Measurements from ENCODE around the gene PTPRE.
A peak's percentile ranks its signal among the peaks of the same experiment; 100 is the strongest.

Gene PTPRE

DNA sequence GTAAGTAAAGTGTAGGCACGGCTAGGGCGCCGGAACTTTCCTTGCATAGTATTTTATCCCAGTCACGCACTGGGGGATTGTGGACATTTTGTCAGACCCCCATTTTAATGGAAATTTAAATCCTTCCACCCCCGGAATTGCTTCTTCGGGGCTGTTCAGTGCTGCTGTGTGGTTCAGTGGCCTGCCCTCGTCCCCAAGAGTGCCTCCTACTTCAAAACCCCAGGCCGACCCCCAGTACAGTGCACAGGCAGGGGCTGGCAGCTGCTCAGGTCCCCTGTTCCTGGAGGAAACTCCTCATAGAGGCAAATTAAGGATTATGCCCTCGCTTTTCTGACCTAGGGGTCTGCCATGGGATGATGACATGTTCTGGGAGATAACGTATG, 94.5 kb downstream of the PTPRE start:
- H3K4me1 ChIP-seq (ENCODE audit: insufficient read depth, low read length), result no peaks in the 10 kb centered on the region
- H3K9ac ChIP-seq (ENCODE audit: low read length), result no peak overlapping the region
- H3K36me3 ChIP-seq (ENCODE audit: insufficient read depth, low read length), result no peaks in the 10 kb centered on the region
- no peaks in the 10 kb centered on the region for H3K9me3 ChIP-seq (ENCODE audit: low read length)
- H3K27ac ChIP-seq (ENCODE audit: low read depth, low read length), result no peak overlapping the region
- H3K4me3 ChIP-seq (ENCODE audit: low read depth in 1 of 2, low read length in 2 of 2), result no peak overlapping the region
- no peaks in the 10 kb centered on the region for H3K27me3 ChIP-seq (ENCODE audit: control insufficient read depth in 1 of 2, insufficient read depth in 2 of 2, low read length in 2 of 2)

DNA sequence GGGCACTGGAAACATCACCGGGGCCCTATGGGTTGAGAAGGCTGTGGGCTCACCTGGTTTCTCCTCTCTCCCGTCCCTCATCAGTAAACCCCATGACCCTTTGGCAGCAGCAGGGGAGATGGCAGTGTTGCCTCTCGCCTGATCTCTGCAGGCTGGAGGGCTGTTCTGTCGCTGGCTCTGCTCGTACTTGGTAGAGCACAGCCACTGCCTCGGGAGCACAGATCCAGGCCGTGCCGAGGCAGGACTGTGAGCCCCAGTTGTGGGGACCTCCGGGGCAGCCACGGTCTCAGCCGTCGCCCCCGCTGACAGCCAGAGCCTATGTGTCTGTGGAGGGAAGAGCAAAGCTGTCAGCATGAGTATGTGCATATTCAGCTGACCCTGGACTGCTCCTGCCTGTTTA, 94.9 kb downstream of the PTPRE start:
- no peaks in the 10 kb centered on the region for H3K4me1 ChIP-seq (ENCODE audit: insufficient read depth, low read length)
- no peaks in the 10 kb centered on the region for H3K27me3 ChIP-seq (ENCODE audit: control insufficient read depth in 1 of 2, insufficient read depth in 2 of 2, low read length in 2 of 2)
- H3K9ac ChIP-seq (ENCODE audit: low read length), result no peak overlapping the region
- H3K4me3 ChIP-seq (ENCODE audit: low read depth in 1 of 2, low read length in 2 of 2), result no peak overlapping the region
- H3K36me3 ChIP-seq (ENCODE audit: insufficient read depth, low read length), result no peaks in the 10 kb centered on the region
- H3K9me3 ChIP-seq (ENCODE audit: low read length), result no peaks in the 10 kb centered on the region
- H3K27ac ChIP-seq (ENCODE audit: low read depth, low read length), result no peak overlapping the region

DNA sequence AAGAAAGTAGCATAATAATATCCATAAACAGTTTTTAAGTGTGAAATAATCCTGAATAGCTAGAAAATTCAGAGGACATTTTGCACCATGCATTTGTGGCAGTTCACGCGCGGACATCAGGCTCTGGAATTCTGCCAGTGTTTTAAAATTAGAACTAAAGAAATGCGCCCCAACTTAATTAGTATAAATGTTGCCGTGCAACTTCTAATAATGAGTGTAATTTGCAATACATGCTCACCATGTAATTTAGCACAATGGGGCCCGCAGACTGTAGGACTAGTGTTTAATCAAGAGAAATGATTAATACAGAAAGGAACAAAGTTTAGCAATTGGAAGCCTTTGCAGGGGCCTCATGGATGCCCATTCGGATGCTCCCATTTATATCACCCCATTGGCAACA, 96.6 kb downstream of the PTPRE start:
- Histone ChIP-seq H3K9me3 (ENCODE audit: low read length) (no peaks in the 10 kb centered on the region), H3K27me3 (ENCODE audit: control insufficient read depth in 1 of 2, insufficient read depth in 2 of 2, low read length in 2 of 2) (no peaks in the 10 kb centered on the region), H3K4me3 (ENCODE audit: low read depth in 1 of 2, low read length in 2 of 2) (no peak overlapping the region), H3K4me1 (ENCODE audit: insufficient read depth, low read length) (no peaks in the 10 kb centered on the region), H3K36me3 (ENCODE audit: insufficient read depth, low read length) (no peaks in the 10 kb centered on the region), H3K9ac (ENCODE audit: low read length) (no peak overlapping the region), H3K27ac (ENCODE audit: low read depth, low read length) (no peak overlapping the region)

DNA sequence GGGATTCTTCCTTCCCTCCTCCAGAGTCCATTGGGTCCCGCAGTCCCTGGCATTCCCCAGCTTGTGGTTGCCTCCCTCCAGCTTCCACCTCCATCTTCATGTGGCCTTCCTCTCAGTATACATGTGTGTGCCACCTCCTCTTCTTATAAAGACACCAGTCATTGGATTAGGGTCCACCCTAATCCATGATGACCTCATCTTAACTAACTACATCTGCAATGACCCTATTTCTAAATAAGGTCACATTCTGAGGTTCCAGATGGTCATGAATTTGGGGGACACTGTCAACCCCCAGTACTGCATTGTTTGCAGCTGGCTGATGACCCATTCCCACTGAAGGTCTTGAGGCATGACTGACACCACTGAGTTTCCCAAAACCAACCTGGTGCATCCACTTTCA, 99.0 kb downstream of the PTPRE start:
- no peaks in the 10 kb centered on the region for H3K9me3 ChIP-seq (ENCODE audit: low read length)

DNA sequence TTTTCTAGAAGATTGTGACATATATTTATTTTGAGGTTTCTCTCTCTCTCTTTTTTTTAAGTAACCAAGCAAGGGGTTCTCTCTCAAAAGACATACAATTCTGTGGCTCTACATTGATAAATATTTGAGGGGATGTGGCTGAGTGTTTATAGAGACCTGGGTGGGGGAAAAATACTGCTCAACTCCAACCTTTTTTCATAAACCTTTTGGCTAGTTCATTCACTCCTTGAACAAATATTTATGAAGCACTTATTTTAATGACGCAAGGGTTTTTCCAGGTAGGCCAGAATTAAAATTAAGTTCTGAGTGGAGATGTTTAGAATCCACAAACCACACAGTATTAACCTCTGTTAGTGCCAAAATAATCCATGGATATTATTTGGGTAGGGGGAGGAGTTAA, 100.2 kb downstream of the PTPRE start:
- Histone ChIP-seq H3K27ac (ENCODE audit: low read depth, low read length) (no peak overlapping the region), H3K27me3 (ENCODE audit: control insufficient read depth in 1 of 2, insufficient read depth in 2 of 2, low read length in 2 of 2) (peaks cover 0 to 4% of the 10 kb centered on the region in 2 donors), H3K9ac (ENCODE audit: low read length) (no peak overlapping the region), H3K9me3 (ENCODE audit: low read length) (no peaks in the 10 kb centered on the region), H3K4me1 (ENCODE audit: insufficient read depth, low read length) (peaks cover 5% of the 10 kb centered on the region), H3K36me3 (ENCODE audit: insufficient read depth, low read length) (no peaks in the 10 kb centered on the region), H3K4me3 (ENCODE audit: low read depth in 1 of 2, low read length in 2 of 2) (no peak overlapping the region)

More for the DNA sequence above, 99.0 kb downstream of the PTPRE start:
- Histone ChIP-seq H3K4me3 (ENCODE audit: low read depth in 1 of 2, low read length in 2 of 2) (no peak overlapping the region), H3K27me3 (ENCODE audit: control insufficient read depth in 1 of 2, insufficient read depth in 2 of 2, low read length in 2 of 2) (no peaks in the 10 kb centered on the region), H3K36me3 (ENCODE audit: insufficient read depth, low read length) (no peaks in the 10 kb centered on the region), H3K4me1 (ENCODE audit: insufficient read depth, low read length) (peaks cover 1% of the 10 kb centered on the region), H3K27ac (ENCODE audit: low read depth, low read length) (no peak overlapping the region), H3K9ac (ENCODE audit: low read length) (no peak overlapping the region)

DNA sequence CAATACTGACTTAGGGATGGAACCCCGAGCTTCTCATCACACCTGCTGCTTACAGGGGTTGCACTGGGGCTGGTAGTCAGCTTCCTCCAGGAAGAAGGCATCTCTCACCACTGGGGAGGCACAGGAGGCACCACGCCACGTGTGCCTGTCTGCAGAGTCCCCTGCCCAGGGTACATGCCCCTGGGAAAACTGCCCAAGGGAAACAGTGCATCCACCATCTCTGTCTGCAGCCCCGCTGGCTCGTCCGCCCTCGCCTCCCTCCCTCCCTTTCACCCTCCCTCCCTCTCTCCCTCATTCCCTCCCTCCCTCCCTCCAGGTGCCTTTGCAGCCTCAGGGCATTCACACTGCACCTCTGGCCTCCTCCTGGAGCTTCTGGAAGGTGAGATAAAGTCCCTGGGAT, 101.1 kb downstream of the PTPRE start:
- Histone ChIP-seq H3K27ac (ENCODE audit: low read depth, low read length) (no peak overlapping the region), H3K4me1 (ENCODE audit: insufficient read depth, low read length) (peaks cover 5% of the 10 kb centered on the region), H3K36me3 (ENCODE audit: insufficient read depth, low read length) (no peaks in the 10 kb centered on the region), H3K9me3 (ENCODE audit: low read length) (no peaks in the 10 kb centered on the region), H3K27me3 (ENCODE audit: control insufficient read depth in 1 of 2, insufficient read depth in 2 of 2, low read length in 2 of 2) (peaks cover 0 to 4% of the 10 kb centered on the region in 2 donors), H3K9ac (ENCODE audit: low read length) (no peak overlapping the region), H3K4me3 (ENCODE audit: low read depth in 1 of 2, low read length in 2 of 2) (no peak overlapping the region)

DNA sequence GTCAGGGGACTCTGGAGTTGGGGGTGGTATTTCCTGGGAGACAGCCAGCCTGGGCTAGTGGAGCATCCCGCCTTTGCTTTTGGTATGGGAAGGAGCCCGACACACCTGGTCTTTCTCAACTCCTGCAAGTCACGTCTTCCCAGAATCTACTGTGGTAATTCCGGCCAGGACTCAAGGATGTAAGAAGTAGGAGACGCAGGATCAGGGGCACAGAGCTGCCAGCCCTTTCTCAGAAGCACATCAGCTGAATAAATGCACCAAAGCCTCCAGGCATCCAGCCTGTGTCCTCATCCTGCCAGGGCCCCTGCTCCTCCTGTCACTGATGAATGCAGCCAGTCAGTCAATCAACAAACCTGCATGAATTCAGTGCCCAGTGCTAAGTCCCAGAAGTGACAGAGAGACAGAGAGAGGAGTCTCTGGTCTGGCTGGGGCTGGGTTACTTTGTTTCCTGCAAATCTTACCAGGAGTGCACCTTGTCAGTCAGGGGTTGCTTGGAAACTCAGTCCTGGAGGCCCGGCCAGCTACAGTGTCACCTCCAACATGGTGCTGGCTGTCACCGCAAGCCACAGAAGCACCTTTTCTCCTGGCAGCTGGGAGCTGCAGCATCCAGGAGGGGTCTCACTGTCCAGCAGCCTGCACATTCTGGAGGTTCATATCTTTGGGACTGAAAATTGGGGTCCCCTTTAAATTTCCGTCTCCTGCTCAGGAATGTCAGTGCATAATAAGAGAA, 101.8 kb downstream of the PTPRE start:
- Histone ChIP-seq H3K27ac (ENCODE audit: low read depth, low read length) (no peak overlapping the region), H3K36me3 (ENCODE audit: insufficient read depth, low read length) (no peaks in the 10 kb centered on the region), H3K9ac (ENCODE audit: low read length) (no peak overlapping the region), H3K4me3 (ENCODE audit: low read depth in 1 of 2, low read length in 2 of 2) (no peak overlapping the region), H3K27me3 (ENCODE audit: control insufficient read depth in 1 of 2, insufficient read depth in 2 of 2, low read length in 2 of 2) (peaks cover 0 to 4% of the 10 kb centered on the region in 2 donors), H3K4me1 (ENCODE audit: insufficient read depth, low read length) (peaks cover 5% of the 10 kb centered on the region), H3K9me3 (ENCODE audit: low read length) (no peaks in the 10 kb centered on the region)

DNA sequence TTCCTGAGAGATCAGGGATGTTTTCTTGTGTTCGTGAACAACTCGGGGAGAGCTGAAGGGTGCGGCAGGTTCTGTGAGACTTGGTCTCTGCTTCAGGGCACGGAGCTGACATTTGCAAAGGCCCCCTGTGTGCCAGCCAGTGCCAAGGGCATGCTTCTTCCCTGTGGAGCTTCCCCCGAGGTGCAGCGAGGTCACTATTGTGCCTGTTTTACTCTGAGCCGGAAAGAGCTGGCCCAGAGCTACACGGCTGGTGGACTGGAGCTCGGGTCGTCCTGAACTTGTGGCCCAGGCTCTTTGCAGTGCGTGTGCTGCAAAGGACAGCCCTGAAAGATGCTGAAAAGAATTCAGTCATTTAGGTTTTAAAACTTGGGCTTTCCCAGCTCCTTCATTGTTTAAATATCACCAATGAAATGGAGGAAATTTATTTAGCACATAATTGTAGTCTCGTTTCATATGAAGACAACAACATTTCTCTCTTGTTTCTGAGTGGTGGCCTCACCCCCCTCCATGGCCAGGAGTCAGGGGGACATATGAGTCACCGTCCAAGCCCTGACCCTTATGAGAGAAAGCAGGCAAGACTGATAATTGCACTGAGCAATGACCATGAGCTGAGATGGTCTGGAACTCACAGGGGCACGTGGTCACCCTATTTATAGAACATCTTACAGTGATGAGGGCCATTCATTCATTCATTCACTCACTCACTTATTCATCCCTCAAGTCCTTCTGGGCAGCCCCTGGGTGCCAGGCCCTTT, 102.6 kb downstream of the PTPRE start:
- H3K36me3 ChIP-seq (ENCODE audit: insufficient read depth, low read length), result no peaks in the 10 kb centered on the region
- no peak overlapping the region for H3K9ac ChIP-seq (ENCODE audit: low read length)
- peaks cover 0 to 4% of the 10 kb centered on the region in 2 donors for H3K27me3 ChIP-seq (ENCODE audit: control insufficient read depth in 1 of 2, insufficient read depth in 2 of 2, low read length in 2 of 2)
- no peak overlapping the region for H3K4me3 ChIP-seq (ENCODE audit: low read depth in 1 of 2, low read length in 2 of 2)
- peaks cover 5% of the 10 kb centered on the region for H3K4me1 ChIP-seq (ENCODE audit: insufficient read depth, low read length)
- no peaks in the 10 kb centered on the region for H3K9me3 ChIP-seq (ENCODE audit: low read length)
- no peak overlapping the region for H3K27ac ChIP-seq (ENCODE audit: low read depth, low read length)

DNA sequence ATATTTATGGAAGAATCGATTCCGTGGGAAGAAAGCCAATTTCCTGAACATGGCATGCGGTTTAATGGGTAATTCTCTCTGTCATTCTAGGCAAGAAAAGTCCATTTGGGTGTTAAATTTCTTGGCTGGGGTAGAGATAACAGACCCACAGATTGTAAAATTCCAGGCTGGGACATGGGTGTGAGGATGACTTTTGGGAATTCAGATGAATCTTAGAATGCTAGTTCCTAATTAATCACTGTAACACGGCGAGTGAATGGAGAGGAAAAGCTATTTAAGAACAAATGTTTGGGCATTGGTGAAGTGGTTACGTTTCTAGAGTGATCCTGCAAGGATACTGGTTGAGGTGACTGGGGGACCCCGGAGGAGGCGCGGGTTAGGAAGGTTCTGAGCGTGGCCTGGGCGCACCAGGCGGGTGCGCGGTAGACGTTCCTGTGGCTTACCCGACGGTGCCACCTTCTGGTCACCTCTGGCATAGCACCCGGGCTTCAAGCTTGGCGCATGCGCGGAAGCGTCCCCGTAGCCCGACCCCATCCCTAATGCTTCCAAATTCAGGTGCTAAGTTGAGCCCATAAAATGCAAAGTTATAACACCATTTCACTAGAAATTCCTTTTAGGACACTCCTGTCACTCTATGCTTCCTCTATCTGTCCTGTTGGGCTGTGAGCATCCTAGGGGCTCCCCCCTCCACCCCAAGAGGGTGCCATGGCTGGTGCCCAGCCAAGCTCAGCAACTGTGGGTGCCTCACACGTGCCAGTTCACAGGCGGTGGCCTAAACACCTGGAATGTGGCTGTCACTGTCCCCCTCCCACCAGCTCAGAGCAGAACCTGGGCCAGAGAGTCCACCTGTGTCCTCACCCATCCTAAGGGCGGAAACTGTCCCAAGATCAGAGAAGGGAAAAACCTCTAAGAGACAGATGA, 104.4 kb downstream of the PTPRE start:
- H3K9ac ChIP-seq (ENCODE audit: low read length), result no peak overlapping the region
- H3K36me3 ChIP-seq (ENCODE audit: insufficient read depth, low read length), result no peaks in the 10 kb centered on the region
- H3K27me3 ChIP-seq (ENCODE audit: control insufficient read depth in 1 of 2, insufficient read depth in 2 of 2, low read length in 2 of 2), result peaks cover 0 to 4% of the 10 kb centered on the region in 2 donors
- H3K27ac ChIP-seq (ENCODE audit: low read depth, low read length), result no peak overlapping the region
- no peaks in the 10 kb centered on the region for H3K9me3 ChIP-seq (ENCODE audit: low read length)
- peak overlapping the region in 1 of 2 donors; percentile 15 for H3K4me3 ChIP-seq (ENCODE audit: low read depth in 1 of 2, low read length in 2 of 2)
- peaks cover 5% of the 10 kb centered on the region for H3K4me1 ChIP-seq (ENCODE audit: insufficient read depth, low read length)

DNA sequence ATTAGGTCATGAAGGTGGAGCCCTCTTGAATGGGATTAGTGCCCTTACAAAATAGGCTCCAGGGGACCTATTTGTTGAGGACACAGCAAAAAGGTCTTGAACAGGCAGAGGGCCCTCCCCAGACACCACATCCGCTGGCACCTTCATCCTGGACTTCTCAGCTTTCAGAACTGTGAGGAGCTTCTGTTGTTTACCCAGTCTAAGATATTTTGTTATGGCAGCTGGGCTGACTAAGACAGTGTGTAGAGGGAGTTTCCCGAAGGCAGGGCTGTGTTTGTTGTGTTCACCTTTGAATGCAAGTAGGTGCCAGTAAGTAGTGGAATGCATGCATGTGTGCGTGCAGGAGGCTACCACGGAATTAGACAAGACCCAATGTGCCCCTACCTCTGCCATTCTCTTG, 106.7 kb downstream of the PTPRE start:
- peaks cover 0 to 4% of the 10 kb centered on the region in 2 donors for H3K27me3 ChIP-seq (ENCODE audit: control insufficient read depth in 1 of 2, insufficient read depth in 2 of 2, low read length in 2 of 2)
- H3K27ac ChIP-seq (ENCODE audit: low read depth, low read length), result no peak overlapping the region
- H3K4me1 ChIP-seq (ENCODE audit: insufficient read depth, low read length), result peaks cover 5% of the 10 kb centered on the region
- H3K9ac ChIP-seq (ENCODE audit: low read length), result no peak overlapping the region
- H3K4me3 ChIP-seq (ENCODE audit: low read depth in 1 of 2, low read length in 2 of 2), result no peak overlapping the region
- H3K9me3 ChIP-seq (ENCODE audit: low read length), result no peaks in the 10 kb centered on the region
- H3K36me3 ChIP-seq (ENCODE audit: insufficient read depth, low read length), result no peaks in the 10 kb centered on the region

DNA sequence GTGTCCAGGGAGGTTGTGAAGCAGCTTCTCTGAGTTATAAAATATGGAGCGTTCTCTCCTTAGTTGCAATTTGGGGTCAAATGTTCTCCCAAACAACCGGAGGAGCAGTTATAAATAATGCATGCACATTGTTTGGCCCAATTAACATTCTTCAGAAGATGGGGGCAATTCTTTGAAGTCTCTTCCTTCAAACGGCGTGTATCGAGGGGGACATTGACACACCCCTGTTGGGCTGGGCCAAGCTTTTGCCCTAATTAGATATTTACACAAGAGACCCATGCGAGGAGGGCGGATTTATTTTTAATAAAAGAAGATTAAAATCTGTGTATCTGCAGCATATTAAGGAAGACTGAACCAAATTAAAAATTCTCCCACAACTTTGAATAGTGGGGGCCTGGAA, 107.3 kb downstream of the PTPRE start:
- Histone ChIP-seq H3K36me3 (ENCODE audit: insufficient read depth, low read length) (no peaks in the 10 kb centered on the region), H3K9me3 (ENCODE audit: low read length) (no peaks in the 10 kb centered on the region), H3K4me1 (ENCODE audit: insufficient read depth, low read length) (peaks cover 5% of the 10 kb centered on the region), H3K27me3 (ENCODE audit: control insufficient read depth in 1 of 2, insufficient read depth in 2 of 2, low read length in 2 of 2) (peaks cover 0 to 4% of the 10 kb centered on the region in 2 donors), H3K9ac (ENCODE audit: low read length) (no peak overlapping the region), H3K27ac (ENCODE audit: low read depth, low read length) (no peak overlapping the region), H3K4me3 (ENCODE audit: low read depth in 1 of 2, low read length in 2 of 2) (no peak overlapping the region)

Data from muscle layer of colon (tissue), 2 donors.